A549 (cell line): ENCODE measurements around the gene MMP19. TPM values are rescaled to one million over a fixed set of nuclear protein-coding genes. Genes with fewer than 3 reads are reported as not detected.

Source experiments
- ATAC-seq, 2 experiments: fragments of 200-7000 bp in 1 of 2; fragments of >200 bp in 1 of 2; cut with Nextera tagmentation in 1 of 2; cut with Tn5 transposase in 1 of 2; 3 replicates each; pipeline versions ENCODE4 v1.8.0 to v1.9.1; 2018 to 2020; ENCODE audit warnings: mild to moderate bottlenecking in 1 of 2, moderate library complexity in 1 of 2
- CTCF ChIA-PET: fragments of 300-600 bp; sonication (Branson Sonifier 250); formaldehyde crosslinking; extraction: SDS; loops from one replicate; lab custom pipeline; 2021; ENCODE audit warnings: antibody characterized with exemption, inconsistent platforms; lab: Yijun Ruan, JAX
- POLR2A ChIA-PET: fragments of 350-600 bp; formaldehyde crosslinking; extraction: SDS; loops from one replicate; lab custom pipeline; 2021; ENCODE audit warnings: antibody characterized with exemption, inconsistent platforms; lab: Yijun Ruan, JAX
- DNase-seq, 2 experiments: peaks; one replicate each; pipeline versions ENCODE4 v3.0.0 to v3.0.0-alpha.2; 2011 to 2016; ENCODE audit warnings: low read depth in 1 of 2, low spot score in 1 of 2
- FAIRE-seq: peaks from 2 replicates; lab custom pipeline; 2011; peaks lifted over from hg19 to GRCh38; lab: Jason Lieb, UNC
- H3K27ac ChIP-seq, 2 experiments: fragments of >200 bp; sonication (Bioruptor Twin); formaldehyde crosslinking; 3 replicates each; pipeline ENCODE4 v1.5.1; 2016 to 2017
- H3K4me1 ChIP-seq: fragments of >200 bp; sonication (Bioruptor Twin); formaldehyde crosslinking; 3 replicates; pipeline ENCODE4 v1.6.1; 2016
- H3K4me2 ChIP-seq: fragments of >200 bp; sonication (Bioruptor Twin); formaldehyde crosslinking; 3 replicates; pipeline ENCODE4 v1.6.1; 2016
- H3K4me3 ChIP-seq: fragments of >200 bp; sonication (Bioruptor Twin); formaldehyde crosslinking; 3 replicates; pipeline ENCODE4 v1.5.1; 2016
- H3K9me3 ChIP-seq: fragments of >200 bp; sonication (Bioruptor Twin); formaldehyde crosslinking; 3 replicates; pipeline ENCODE4 v1.6.1; 2016
- ATOH8 ChIP-seq: fragments of 250-450 bp; sonication (Bioruptor Pico); IDR thresholded peaks from 2 replicates; pipeline ENCODE4 v1.5.0; 2020; ENCODE audit warnings: low read depth, mild to moderate bottlenecking, moderate library complexity
- BCL3 ChIP-seq: fragments of >200 bp; sonication (Bioruptor Twin); formaldehyde crosslinking; IDR thresholded peaks from 3 replicates; pipeline ENCODE4 v1.6.1; 2016
- CHD2 ChIP-seq: fragments of 150-350 bp; IDR thresholded peaks from 2 replicates; pipeline ENCODE4 v1.6.1; 2014; ENCODE audit warnings: low read length; ENCODE audit not compliant: partially characterized antibody
- ELK1 ChIP-seq: fragments of 150-350 bp; IDR thresholded peaks from 2 replicates; pipeline ENCODE4 v1.6.1; 2014; ENCODE audit warnings: low read depth, mild to moderate bottlenecking, low read length
- FOSB ChIP-seq: fragments of 250-450 bp; sonication (Bioruptor Pico); IDR thresholded peaks from 2 replicates; pipeline ENCODE4 v1.5.0; 2020; ENCODE audit warnings: mild to moderate bottlenecking, moderate library complexity
- GATA3 ChIP-seq: IDR thresholded peaks from 2 replicates; pipeline ENCODE4 v1.6.1; 2012; ENCODE audit warnings: borderline replicate concordance
- HEYL ChIP-seq: fragments of 250-450 bp; sonication (Bioruptor Pico); IDR thresholded peaks from 2 replicates; pipeline ENCODE4 v1.8.0; 2021; ENCODE audit warnings: mild to moderate bottlenecking, moderate library complexity
- HMGXB4 ChIP-seq: fragments of 250-450 bp; sonication (Bioruptor Pico); IDR thresholded peaks from 2 replicates; pipeline ENCODE4 v1.5.0; 2021; ENCODE audit warnings: mild to moderate bottlenecking, moderate library complexity, borderline replicate concordance
- MAX ChIP-seq: IDR thresholded peaks from 2 replicates; pipeline ENCODE4 v1.6.1; 2012
- MYC ChIP-seq: IDR thresholded peaks from 2 replicates; pipeline ENCODE4 v1.6.1; 2012; ENCODE audit warnings: mild to moderate bottlenecking, inconsistent platforms, low read length, improper control_type of control experiment, borderline replicate concordance
- NFE2L2 ChIP-seq: fragments of 150-350 bp; conservative IDR thresholded peaks from 2 replicates; pipeline ENCODE4 v1.6.1; 2014; ENCODE audit warnings: low read length
- NPAS2 ChIP-seq: fragments of 250-450 bp; sonication (Bioruptor Pico); IDR thresholded peaks from 2 replicates; pipeline ENCODE4 v1.8.0; 2022; ENCODE audit warnings: mild to moderate bottlenecking, moderate library complexity, borderline replicate concordance
- POLR2A ChIP-seq: IDR thresholded peaks from 2 replicates; pipeline ENCODE4 v1.6.1; 2012; ENCODE audit warnings: mild to moderate bottlenecking, low read length
- RARB ChIP-seq: fragments of 250-450 bp; sonication (Bioruptor Pico); IDR thresholded peaks from 2 replicates; pipeline ENCODE4 v1.8.0; 2021; ENCODE audit warnings: mild to moderate bottlenecking, moderate library complexity
- RCOR1 ChIP-seq: fragments of 150-350 bp; IDR thresholded peaks from 2 replicates; pipeline ENCODE4 v1.6.1; 2014; ENCODE audit warnings: antibody characterized with exemption, low read length, low read depth
- SMC3 ChIP-seq: fragments of >200 bp; sonication (Bioruptor Twin); formaldehyde crosslinking; IDR thresholded peaks from 3 replicates; pipeline ENCODE4 v1.6.1; 2018; ENCODE audit warnings: inconsistent platforms
- USF2 ChIP-seq: fragments of 450-650 bp; IDR thresholded peaks from 2 replicates; pipeline ENCODE4 v1.6.1; 2014; ENCODE audit warnings: antibody characterized with exemption
- ZFP36 ChIP-seq: fragments of 450-650 bp; IDR thresholded peaks from 2 replicates; pipeline ENCODE4 v1.6.1; 2014; ENCODE audit warnings: borderline replicate concordance; ENCODE audit not compliant: partially characterized antibody
- ZNF302 ChIP-seq: fragments of 250-450 bp; sonication (Bioruptor Pico); IDR thresholded peaks from 2 replicates; pipeline ENCODE4 v1.9.0; 2021; ENCODE audit warnings: inconsistent platforms, mild to moderate bottlenecking, moderate library complexity
- WGBS: methylation state at CpG from one replicate; pipeline ENCODE4 v1.1.6; 2017; ENCODE audit errors: missing lambda C conversion rate; 5-methylcytosine and 5-hydroxymethylcytosine counted together
- polyA plus RNA-seq, 4 experiments: library from polyadenylated mRNA; depleted of rRNA in 3 of 4; stranded (reverse); fragments of >200 nt; fragmentation: RNase III in 1 of 4; extraction: RNeasy Plus Mini Kit Qiagen cat#74134 plus additional on column Dnase treatment in 1 of 4; gene quantifications; 2 replicates in 3 of 4; 3 replicates in 1 of 4; pipeline ENCODE4 v1.2.3, GENCODE V29; 2011 to 2017

Gene MMP19
- polyA plus RNA-seq, 2 of the 4 experiments (the other 2 are of a cell fraction) = 0.06 to 0.09 TPM

- Histone ChIP-seq H3K9me3 (no peaks in the 10 kb centered on the region), H3K27ac (no peak overlapping the region), H3K4me2 (no peak overlapping the region), H3K4me1 (peaks cover 18% of the 10 kb centered on the region), H3K4me3 (no peak overlapping the region)
- FAIRE-seq = no peak
- ChIA-PET POLR2A (no interaction called here), CTCF (no interaction called here)
- TF ChIP-seq USF2 = no peak
- TF ChIP-seq NFE2L2 = no peak
- no peak for TF ChIP-seq POLR2A
- no peak for TF ChIP-seq ELK1
- TF ChIP-seq FOSB (CRISPR knock-in tag) = no peak
- no peak for TF ChIP-seq HEYL (CRISPR knock-in tag)
- TF ChIP-seq ZNF302 = no peak
- TF ChIP-seq GATA3 = no peak
- no peak for ATAC-seq
- 69% methylated on average over 5 of the region's 5 CpGs for WGBS
- DNase-seq = no peak
These were observed 2.6 kb upstream of the MMP19 start for GRCh38 chr12:55845361-55845760.

- POLR2A ChIA-PET = no interaction called here
- CTCF ChIA-PET = interaction anchor here (0.8 kb wide), 1 partner anchor 22 kb away, joined by 3 read pairs; no protein-coding TSS in a partner anchor
- WGBS = 94% methylated on average over 4 of the region's 4 CpGs
These were observed 2.2 kb upstream of the MMP19 start for GRCh38 chr12:55844961-55845360.

More at GRCh38 chr12:55844961-55845360, 2.2 kb upstream of the MMP19 start:
- TF ChIP-seq GATA3 (no peak), RARB (CRISPR knock-in tag) (no peak), ATOH8 (CRISPR knock-in tag) (no peak), ZFP36 (no peak), SMC3 (no peak), BCL3 (no peak), NPAS2 (no peak), RCOR1 (no peak), HMGXB4 (CRISPR knock-in tag) (no peak), MAX (no peak), MYC (no peak), CHD2 (no peak)
- Histone ChIP-seq H3K4me3 (no peak overlapping the region), H3K4me2 (no peak overlapping the region), H3K27ac (no peak overlapping the region), H3K4me1 (peaks cover 18% of the 10 kb centered on the region), H3K9me3 (no peaks in the 10 kb centered on the region)
- no peak for FAIRE-seq
- ATAC-seq = no peak
- DNase-seq = no peak
